SK-N-MC (cell line): ENCODE data around the gene PTPN22.

Source experiments
- EZH2 ChIP-seq: fragments of 200-600 bp; sonication (generic); IDR thresholded peaks from one replicate; pipeline ENCODE4 v1.6.1; 2017; ENCODE audit warnings: antibody characterized with exemption
- FOXP2 ChIP-seq: optimal IDR thresholded peaks from 2 replicates; pipeline ENCODE3; 2011; ENCODE audit warnings: mild to moderate bottlenecking, moderate library complexity; ENCODE audit not compliant: insufficient read depth; ENCODE audit errors: extremely low read length, control extremely low read depth
- POLR2AphosphoS5 ChIP-seq: IDR thresholded peaks from 2 replicates; pipeline ENCODE4 v1.6.1; 2012; ENCODE audit warnings: mild to moderate bottlenecking, low read depth, low read length, borderline replicate concordance

DNA sequence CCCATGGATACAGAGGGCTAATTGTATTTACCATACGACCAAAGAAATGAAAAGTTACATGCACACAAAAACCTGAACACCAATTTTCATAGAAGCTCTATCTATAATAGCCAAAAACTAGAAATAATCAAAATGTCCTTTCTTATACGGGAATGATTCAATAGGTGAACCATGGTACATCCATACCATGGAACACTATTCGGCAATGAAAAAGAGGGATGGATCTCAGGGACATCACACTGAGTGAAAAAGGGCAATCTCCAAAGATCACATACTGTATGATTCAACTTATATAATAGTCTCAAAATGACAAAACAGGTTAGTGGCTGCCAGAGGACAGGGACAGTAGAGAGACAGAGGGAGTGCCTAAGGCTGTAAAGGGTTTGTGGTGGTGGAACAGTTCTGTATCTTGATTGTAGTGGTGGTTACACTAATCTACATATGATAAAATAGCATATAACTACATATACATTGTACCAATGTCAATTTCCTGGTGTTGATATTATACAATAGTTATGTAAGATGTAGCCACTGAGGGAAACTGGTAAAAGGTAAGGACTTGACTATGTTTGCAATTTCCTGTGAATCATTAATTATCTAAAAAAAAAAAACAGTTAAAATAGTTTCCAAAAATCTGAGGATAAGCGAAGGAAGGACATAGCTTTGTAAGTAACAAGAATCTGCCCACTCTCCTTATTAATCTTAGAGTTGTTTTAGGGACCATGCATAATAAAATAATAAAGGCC is 62.9 kb downstream of the PTPN22 start:
- TF ChIP-seq EZH2 (no peak), POLR2AphosphoS5 (no peak), FOXP2 (no peak)
